Thyroid gland (tissue), 4 donors: ENCODE results near the gene GLYATL1B. TPM values are rescaled to one million over a fixed set of nuclear protein-coding genes. Genes with fewer than 3 reads are reported as not detected.

Source experiments
- DNase-seq, 2 donors: peaks; one replicate each; pipeline ENCODE4 v3.0.0-alpha.2; 2019
- H3K27ac ChIP-seq, 3 donors: fragments of 200-600 bp; sonication (generic); 1 replicate in 2 of 3; 2 replicates in 1 of 3; pipeline ENCODE4 v1.5.1; 2016 to 2019; ENCODE audit warnings: mild to moderate bottlenecking in 1 of 3, moderate library complexity in 1 of 3
- H3K27me3 ChIP-seq: fragments of 200-600 bp; sonication (generic); one replicate; pipeline ENCODE4 v1.5.1; 2019
- H3K36me3 ChIP-seq, 2 donors: fragments of 200-600 bp; sonication (generic); one replicate each; pipeline ENCODE4 v1.5.1; 2016 to 2019
- H3K4me1 ChIP-seq, 2 donors: fragments of 200-600 bp; sonication (generic); one replicate each; pipeline ENCODE4 v1.5.1; 2017 to 2019
- H3K4me3 ChIP-seq, 3 donors: fragments of 200-600 bp; sonication (generic); replicated peaks in 1 of 3; 1 replicate in 2 of 3; 2 replicates in 1 of 3; pipeline ENCODE4 v1.5.1; 2016; ENCODE audit warnings: mild to moderate bottlenecking in 1 of 3
- H3K9me3 ChIP-seq: fragments of 200-600 bp; sonication (generic); one replicate; pipeline ENCODE4 v1.5.1; 2017
- CTCF ChIP-seq, 6 experiments: fragments of 200-600 bp in 3 of 6; fragments of 450-650 bp in 3 of 6; sonication (generic) in 3 of 6; IDR thresholded peaks; one replicate each; pipeline ENCODE4 v1.5.1; 2016 to 2019; ENCODE audit warnings: antibody characterized with exemption in 6 of 6, mild to moderate bottlenecking in 2 of 6, inconsistent platforms in 1 of 6, moderate library complexity in 1 of 6
- POLR2A ChIP-seq, 2 donors: fragments of 450-650 bp; IDR thresholded peaks; one replicate each; pipeline ENCODE4 v1.6.1; 2017; ENCODE audit warnings: antibody characterized with exemption in 2 of 2, mild to moderate bottlenecking in 2 of 2, moderate library complexity in 1 of 2
- WGBS, 2 donors: methylation state at CpG; one replicate each; pipeline ENCODE4 v1.1.5; 2017; 5-methylcytosine and 5-hydroxymethylcytosine counted together
- intact Hi-C: fragments of 100-400 bp; cut with DNase I; formaldehyde crosslinking; loops from one replicate; pipeline ENCODE4 v1.15.1; 2023
- total RNA-seq, 4 donors: library from RNA; depleted of rRNA; stranded (reverse); fragments of >200 nt; gene quantifications; one replicate each; pipeline ENCODE4 v1.2.3, GENCODE V29; 2016

GLYATL1B gene
- total RNA-seq, 4 donors from 2014 or later: not detected

- DNase-seq: no peak
- TF ChIP-seq POLR2A (IDR thresholded peaks at IDR 0.05) (no peak), CTCF (IDR thresholded peaks at IDR 0.05) (no peak)
- H3K27me3 ChIP-seq: no peaks in the 10 kb centered on the region
- 89 to 92% methylated on average over 2 of the region's 2 CpGs for WGBS, 2 donors
- no peaks in the 10 kb centered on the region for H3K4me1 ChIP-seq
- H3K27ac ChIP-seq: no peak overlapping the region
- intact Hi-C loops: no loop called here
- no peaks in the 10 kb centered on the region for H3K36me3 ChIP-seq
- no peaks in the 10 kb centered on the region for H3K9me3 ChIP-seq
- H3K4me3 ChIP-seq: no peak overlapping the region
Observed at GRCh38 chr11:59112494-59112893, 26.4 kb downstream of the GLYATL1B start.

GRCh38 chr11:59114344-59114743 lies 28.2 kb downstream of the GLYATL1B start:
- intact Hi-C loops: no loop called here
- no peaks in the 10 kb centered on the region for H3K9me3 ChIP-seq
- 97 to 98% methylated on average over 3 of the region's 3 CpGs for WGBS, 2 donors

GRCh38 chr11:59115553-59115952 lies 29.4 kb downstream of the GLYATL1B start:
- intact Hi-C loops: no loop called here
- 95 to 100% methylated on average over 1 of the region's 1 CpG for WGBS, 2 donors

More at GRCh38 chr11:59114344-59114743, 28.2 kb downstream of the GLYATL1B start:
- Histone ChIP-seq H3K4me1 (no peaks in the 10 kb centered on the region), H3K4me3 (no peak overlapping the region), H3K27me3 (no peaks in the 10 kb centered on the region), H3K36me3 (no peaks in the 10 kb centered on the region), H3K27ac (no peak overlapping the region)
- TF ChIP-seq POLR2A (IDR thresholded peaks at IDR 0.05) (no peak), CTCF (IDR thresholded peaks at IDR 0.05) (no peak)
- DNase-seq: no peak

GRCh38 chr11:59117774-59118173 lies 31.7 kb downstream of the GLYATL1B start:
- Histone ChIP-seq H3K36me3 (no peaks in the 10 kb centered on the region), H3K27ac (no peak overlapping the region), H3K27me3 (no peaks in the 10 kb centered on the region), H3K9me3 (no peaks in the 10 kb centered on the region), H3K4me3 (no peak overlapping the region), H3K4me1 (no peaks in the 10 kb centered on the region)
- TF ChIP-seq POLR2A (IDR thresholded peaks at IDR 0.05): no peak
- TF ChIP-seq CTCF (IDR thresholded peaks at IDR 0.05): no peak
- WGBS, 2 donors: 94 to 99% methylated on average over 2 of the region's 2 CpGs
- intact Hi-C loops: no loop called here
- no peak for DNase-seq

More at GRCh38 chr11:59115553-59115952, 29.4 kb downstream of the GLYATL1B start:
- no peak for DNase-seq
- Histone ChIP-seq H3K27me3 (no peaks in the 10 kb centered on the region), H3K9me3 (no peaks in the 10 kb centered on the region), H3K36me3 (no peaks in the 10 kb centered on the region), H3K27ac (no peak overlapping the region), H3K4me3 (no peak overlapping the region), H3K4me1 (no peaks in the 10 kb centered on the region)
- TF ChIP-seq CTCF (IDR thresholded peaks at IDR 0.05): no peak
- TF ChIP-seq POLR2A (IDR thresholded peaks at IDR 0.05): no peak

- intact Hi-C loops: no loop called here
- no peaks in the 10 kb centered on the region for H3K9me3 ChIP-seq
- TF ChIP-seq POLR2A (IDR thresholded peaks at IDR 0.05) (no peak), CTCF (IDR thresholded peaks at IDR 0.05) (no peak)
Observed at GRCh38 chr11:59119826-59120225, 33.7 kb downstream of the GLYATL1B start.

More at GRCh38 chr11:59119826-59120225, 33.7 kb downstream of the GLYATL1B start:
- Histone ChIP-seq H3K36me3 (no peaks in the 10 kb centered on the region), H3K27ac (no peak overlapping the region), H3K27me3 (no peaks in the 10 kb centered on the region), H3K4me1 (no peaks in the 10 kb centered on the region), H3K4me3 (no peak overlapping the region)
- no peak for DNase-seq
